OCI-LY3 (cell line): ENCODE data around the gene TMEM229A.
"Not testable (repeated sequence)": the region's sequence is repeated elsewhere in the genome, so short reads cannot be mapped to it uniquely, and the experiment has no call there.

Experiments used
- H2AFZ ChIP-seq: fragments of 200-600, 300-600 bp; shearing (Covaris generic); 2 replicates; pipeline ENCODE4 v1.6.0; 2014; ENCODE audit warnings: antibody characterized with exemption, low read depth, low read length
- H3K27ac ChIP-seq: fragments of 200-600, 300-600 bp; sonication (generic); 2 replicates; pipeline ENCODE4 v1.5.1; 2014; ENCODE audit warnings: mild to moderate bottlenecking, low read length, moderate library complexity, mixed read lengths
- H3K27me3 ChIP-seq: fragments of 200-600, 300-600 bp; sonication (generic); 2 replicates; pipeline ENCODE4 v1.6.1; 2014; ENCODE audit warnings: low read depth, low read length, mixed read lengths
- H3K36me3 ChIP-seq: fragments of 200-600, 300-600 bp; sonication (generic); replicated peaks from 2 replicates; pipeline ENCODE3; 2014; ENCODE audit warnings: low read depth, low read length, mixed read lengths
- H3K4me1 ChIP-seq: fragments of 300-600, 200-600 bp; sonication (generic); 2 replicates; pipeline ENCODE4 v1.6.1; 2014; ENCODE audit warnings: low read length, mixed read lengths
- H3K4me2 ChIP-seq: fragments of 200-600, 300-600 bp; sonication (generic); 2 replicates; pipeline ENCODE4 v1.6.1; 2014; ENCODE audit warnings: low read length, mixed read lengths
- H3K4me3 ChIP-seq: fragments of 300-600, 200-600 bp; sonication (generic); 2 replicates; pipeline ENCODE4 v1.5.1; 2014; ENCODE audit warnings: antibody characterized with exemption, mild to moderate bottlenecking, low read length, moderate library complexity
- H3K79me2 ChIP-seq: fragments of 300-600, 200-600 bp; shearing (Covaris generic); 2 replicates; pipeline ENCODE4 v1.6.1; 2014; ENCODE audit warnings: mild to moderate bottlenecking, low read length, mixed read lengths
- H3K9ac ChIP-seq: fragments of 300-600, 200-600 bp; shearing (Covaris generic); 2 replicates; pipeline ENCODE4 v1.6.0; 2014; ENCODE audit warnings: mild to moderate bottlenecking, low read length, moderate library complexity
- H3K9me3 ChIP-seq: fragments of 200-600, 300-600 bp; shearing (Covaris generic); 2 replicates; pipeline ENCODE4 v1.6.1; 2014; ENCODE audit warnings: low read length, mixed read lengths; ENCODE audit not compliant: insufficient read depth
- H4K20me1 ChIP-seq: fragments of 200-600, 300-600 bp; sonication (generic); 2 replicates; pipeline ENCODE4 v1.6.1; 2016; ENCODE audit warnings: low read length, mixed read lengths; ENCODE audit not compliant: insufficient read depth
- EZH2phosphoT487 ChIP-seq: fragments of 200-600 bp; shearing (Covaris generic); IDR thresholded peaks from 2 replicates; pipeline ENCODE4 v1.6.1; 2018; ENCODE audit warnings: antibody characterized with exemption, mixed run types, low read depth
- TF ChIP-seq, protein P1 (sequence below): fragments of 200-600, 300-600 bp; sonication (generic); IDR thresholded peaks from 2 replicates; pipeline ENCODE4 v1.5.1; 2014; ENCODE audit warnings: antibody characterized with exemption, low read length, low read depth

The TMEM229A gene

DNA sequence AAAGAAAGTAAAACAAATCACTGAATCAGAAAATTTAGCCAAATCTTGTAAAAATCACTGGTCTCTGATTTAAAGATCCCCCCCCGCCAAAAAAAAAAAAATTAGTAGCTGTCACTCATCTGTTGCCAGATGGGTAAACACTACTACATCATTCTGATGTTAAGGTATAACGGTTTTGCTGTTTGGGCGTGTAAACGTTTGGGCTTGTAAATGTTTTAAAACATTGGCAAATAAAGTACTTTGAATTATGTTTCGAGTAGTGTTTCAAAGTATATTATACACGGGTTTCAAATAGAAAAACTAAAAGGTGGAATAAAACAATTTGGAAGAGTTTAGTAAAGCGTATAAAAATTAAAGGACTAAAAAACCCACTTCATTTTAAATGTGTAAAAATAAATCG lies 1.5 kb downstream of the TMEM229A start:
- no peak overlapping the region for H3K4me3 ChIP-seq
- no peak overlapping the region for H3K9ac ChIP-seq
- no peak for TF ChIP-seq EZH2phosphoT487
- TF ChIP-seq, protein P1, sequence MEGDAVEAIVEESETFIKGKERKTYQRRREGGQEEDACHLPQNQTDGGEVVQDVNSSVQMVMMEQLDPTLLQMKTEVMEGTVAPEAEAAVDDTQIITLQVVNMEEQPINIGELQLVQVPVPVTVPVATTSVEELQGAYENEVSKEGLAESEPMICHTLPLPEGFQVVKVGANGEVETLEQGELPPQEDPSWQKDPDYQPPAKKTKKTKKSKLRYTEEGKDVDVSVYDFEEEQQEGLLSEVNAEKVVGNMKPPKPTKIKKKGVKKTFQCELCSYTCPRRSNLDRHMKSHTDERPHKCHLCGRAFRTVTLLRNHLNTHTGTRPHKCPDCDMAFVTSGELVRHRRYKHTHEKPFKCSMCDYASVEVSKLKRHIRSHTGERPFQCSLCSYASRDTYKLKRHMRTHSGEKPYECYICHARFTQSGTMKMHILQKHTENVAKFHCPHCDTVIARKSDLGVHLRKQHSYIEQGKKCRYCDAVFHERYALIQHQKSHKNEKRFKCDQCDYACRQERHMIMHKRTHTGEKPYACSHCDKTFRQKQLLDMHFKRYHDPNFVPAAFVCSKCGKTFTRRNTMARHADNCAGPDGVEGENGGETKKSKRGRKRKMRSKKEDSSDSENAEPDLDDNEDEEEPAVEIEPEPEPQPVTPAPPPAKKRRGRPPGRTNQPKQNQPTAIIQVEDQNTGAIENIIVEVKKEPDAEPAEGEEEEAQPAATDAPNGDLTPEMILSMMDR = no peak
- no peak overlapping the region for H3K4me2 ChIP-seq
- H3K27ac ChIP-seq = no peak overlapping the region
- H3K9me3 ChIP-seq = no peaks in the 10 kb centered on the region
- H3K27me3 ChIP-seq = no peaks in the 10 kb centered on the region
- H4K20me1 ChIP-seq = no peaks in the 10 kb centered on the region
- H2AFZ ChIP-seq = no peak overlapping the region
- H3K36me3 ChIP-seq = no peaks in the 10 kb centered on the region
- H3K79me2 ChIP-seq = no peaks in the 10 kb centered on the region
- no peaks in the 10 kb centered on the region for H3K4me1 ChIP-seq

DNA sequence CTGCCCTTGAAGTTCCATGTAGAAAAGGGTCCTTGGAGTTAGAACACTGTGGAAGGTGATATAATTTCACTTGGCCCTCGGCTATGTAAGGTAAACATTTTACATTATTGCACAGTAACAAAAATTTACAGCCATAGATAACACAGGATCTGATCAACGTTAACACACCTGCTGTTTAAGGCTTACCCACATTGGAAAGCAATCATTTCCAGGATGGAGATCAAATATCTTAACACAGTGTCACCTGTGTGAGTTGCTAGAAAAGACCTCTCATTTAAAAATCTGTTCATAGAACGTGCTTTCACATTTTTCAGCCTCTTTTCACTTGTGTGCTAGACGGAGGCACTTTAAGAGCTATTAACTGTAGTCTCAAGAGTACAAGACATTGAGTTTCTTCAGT lies 1.9 kb downstream of the TMEM229A start:
- no peak overlapping the region for H3K4me3 ChIP-seq
- no peaks in the 10 kb centered on the region for H3K79me2 ChIP-seq
- no peaks in the 10 kb centered on the region for H3K36me3 ChIP-seq
- no peak overlapping the region for H3K27ac ChIP-seq
- H4K20me1 ChIP-seq = no peaks in the 10 kb centered on the region
- no peak for TF ChIP-seq EZH2phosphoT487
- TF ChIP-seq, protein P1 = no peak
- no peak overlapping the region for H3K4me2 ChIP-seq
- no peak overlapping the region for H2AFZ ChIP-seq
- H3K9me3 ChIP-seq = no peaks in the 10 kb centered on the region
- H3K9ac ChIP-seq = no peak overlapping the region
- H3K4me1 ChIP-seq = no peaks in the 10 kb centered on the region
- H3K27me3 ChIP-seq = no peaks in the 10 kb centered on the region

DNA sequence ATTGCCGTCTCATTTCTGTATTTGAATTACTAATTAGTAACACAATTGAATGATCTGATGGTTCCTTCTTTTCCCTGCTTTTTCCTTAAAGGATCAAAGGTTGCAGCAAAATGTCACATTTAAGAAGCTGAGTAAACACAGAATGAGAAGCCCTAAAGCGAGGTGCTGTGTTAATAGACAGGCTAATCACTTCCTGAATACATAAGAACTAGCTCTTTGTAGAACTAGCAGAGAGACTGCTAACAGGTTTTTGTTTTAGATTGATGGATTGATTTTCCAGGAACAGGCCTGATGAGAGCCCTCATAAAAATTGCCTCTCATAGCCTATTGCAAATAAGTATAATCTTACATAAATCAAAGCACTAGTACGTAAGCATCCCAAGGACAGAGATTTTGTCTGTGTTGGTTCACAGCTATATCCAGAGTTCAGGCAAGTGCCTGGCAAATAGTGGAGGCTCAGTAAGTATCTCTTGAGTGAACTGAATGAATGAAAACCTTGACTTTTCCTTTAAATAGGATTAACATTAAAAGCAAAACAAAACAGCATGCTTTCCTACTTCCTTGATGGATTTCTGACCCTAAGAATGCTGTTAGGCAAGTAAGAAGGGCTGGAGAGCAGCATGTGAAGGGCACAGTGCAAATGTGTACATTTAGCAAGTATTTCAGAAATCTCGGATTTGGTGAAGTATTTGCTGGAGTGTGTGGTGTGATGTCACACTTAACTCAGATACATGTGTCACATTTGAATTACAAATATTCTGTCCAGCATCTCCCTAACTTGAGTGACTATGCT lies 3.3 kb downstream of the TMEM229A start:
- Histone ChIP-seq H2AFZ (no peak overlapping the region), H3K4me3 (no peak overlapping the region), H3K4me1 (no peaks in the 10 kb centered on the region), H3K9ac (no peak overlapping the region), H3K27me3 (no peaks in the 10 kb centered on the region), H4K20me1 (no peaks in the 10 kb centered on the region), H3K79me2 (no peaks in the 10 kb centered on the region), H3K9me3 (no peaks in the 10 kb centered on the region), H3K27ac (no peak overlapping the region), H3K36me3 (no peaks in the 10 kb centered on the region), H3K4me2 (no peak overlapping the region)
- TF ChIP-seq EZH2phosphoT487 = no peak
- TF ChIP-seq, protein P1 = no peak

DNA sequence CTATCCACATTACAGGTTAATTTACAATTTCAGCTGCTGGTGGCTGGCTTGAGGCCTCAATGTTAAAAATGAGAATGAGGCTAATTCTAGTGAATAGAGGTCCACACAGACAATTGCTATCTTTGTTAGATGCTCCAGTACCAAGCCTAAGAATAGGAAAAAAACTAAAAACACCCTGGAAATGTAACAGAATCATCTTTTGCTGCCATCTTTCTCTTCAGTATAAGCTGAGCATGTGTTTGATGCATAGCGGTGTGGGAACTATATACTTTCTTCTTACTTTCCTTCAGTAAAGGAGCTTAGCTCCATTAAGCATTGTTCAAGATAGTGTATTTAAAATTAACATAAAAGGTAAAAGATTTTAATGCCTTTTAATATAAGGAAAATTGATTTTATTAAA lies 5.6 kb downstream of the TMEM229A start:
- H3K4me3 ChIP-seq = no peak overlapping the region
- H3K4me1 ChIP-seq = no peaks in the 10 kb centered on the region
- H2AFZ ChIP-seq = no peak overlapping the region
- H3K36me3 ChIP-seq = no peaks in the 10 kb centered on the region
- H4K20me1 ChIP-seq = no peaks in the 10 kb centered on the region
- no peaks in the 10 kb centered on the region for H3K27me3 ChIP-seq
- no peak overlapping the region for H3K9ac ChIP-seq
- H3K9me3 ChIP-seq = no peaks in the 10 kb centered on the region
- H3K4me2 ChIP-seq = no peak overlapping the region
- H3K79me2 ChIP-seq = no peaks in the 10 kb centered on the region
- TF ChIP-seq, protein P1 = no peak
- TF ChIP-seq EZH2phosphoT487 = no peak
- H3K27ac ChIP-seq = no peak overlapping the region

DNA sequence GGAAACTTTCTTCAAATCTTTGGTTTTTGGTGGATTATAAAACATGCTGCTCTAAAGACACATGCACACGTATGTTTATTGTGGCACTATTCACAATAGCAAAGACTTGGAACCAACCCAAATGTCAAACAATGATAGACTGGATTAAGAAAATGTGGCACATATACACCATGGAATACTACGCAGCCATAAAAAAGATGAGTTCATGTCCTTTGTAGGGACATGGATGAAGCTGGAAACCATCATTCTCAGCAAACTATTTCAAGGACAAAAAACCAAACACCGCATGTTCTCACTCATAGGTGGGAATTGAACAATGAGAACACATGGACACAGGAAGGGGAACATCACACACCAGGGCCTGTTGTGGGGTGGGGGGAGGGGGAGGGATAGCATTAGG lies 8.5 kb downstream of the TMEM229A start:
- H3K27ac ChIP-seq, H3K27me3 ChIP-seq, H3K4me3 ChIP-seq, H3K79me2 ChIP-seq, H3K4me1 ChIP-seq, H3K36me3 ChIP-seq, H3K4me2 ChIP-seq, H3K9ac ChIP-seq, H3K9me3 ChIP-seq, H4K20me1 ChIP-seq, H2AFZ ChIP-seq: not testable (repeated sequence)
